Gastroesophageal sphincter (tissue), 4 donors: ENCODE data around the gene PRXL2B. TPM values are rescaled to one million over a fixed set of nuclear protein-coding genes. Genes with fewer than 3 reads are reported as not detected.

ENCODE experiments used
- ATAC-seq: fragments of 150-250 bp; one replicate; pipeline ENCODE4 v1.9.1; 2016; ENCODE audit warnings: mild to moderate bottlenecking, moderate library complexity
- H3K27ac ChIP-seq, 4 donors: fragments of 200-600 bp; sonication (generic) in 3 of 4; 1 replicate in 3 of 4; 2 replicates in 1 of 4; pipeline ENCODE4 v1.5.1; 2016 to 2019
- H3K27me3 ChIP-seq: fragments of 200-600 bp; sonication (generic); one replicate; pipeline ENCODE4 v1.5.1; 2019
- H3K36me3 ChIP-seq, 2 donors: fragments of 200-600 bp; sonication (generic); one replicate each; pipeline ENCODE4 v1.5.1; 2019; ENCODE audit warnings: control low read depth in 1 of 2
- H3K4me1 ChIP-seq, 3 donors: fragments of 200-600 bp; sonication (generic); 1 replicate in 2 of 3; 2 replicates in 1 of 3; pipeline ENCODE4 v1.5.1; 2016 to 2019; ENCODE audit warnings: control low read depth in 2 of 3
- H3K4me3 ChIP-seq, 2 donors: fragments of 200-600 bp; sonication (generic); one replicate each; pipeline ENCODE4 v1.5.1; 2019; ENCODE audit warnings: mild to moderate bottlenecking in 1 of 2, moderate library complexity in 1 of 2
- H3K9me3 ChIP-seq, 3 donors: fragments of 200-600 bp; sonication (generic); one replicate each; pipeline ENCODE4 v1.5.1; 2017 to 2019; ENCODE audit warnings: control low read depth in 2 of 3
- EP300 ChIP-seq: sonication (generic); formaldehyde crosslinking; IDR thresholded peaks from one replicate; pipeline ENCODE4 v1.6.1; 2017; ENCODE audit warnings: antibody characterized with exemption, mild to moderate bottlenecking
- POLR2A ChIP-seq, 2 donors: fragments of 450-650 bp; IDR thresholded peaks; one replicate each; pipeline ENCODE4 v1.6.1; 2017; ENCODE audit warnings: antibody characterized with exemption in 2 of 2, mild to moderate bottlenecking in 2 of 2, moderate library complexity in 1 of 2
- POLR2AphosphoS5 ChIP-seq: sonication (generic); formaldehyde crosslinking; IDR thresholded peaks from one replicate; pipeline ENCODE4 v1.6.1; 2017; ENCODE audit warnings: antibody characterized with exemption
- WGBS, 2 donors: methylation state at CpG; one replicate each; pipeline ENCODE4 v1.1.5; 2018; ENCODE audit warnings: low coverage in 1 of 2; 5-methylcytosine and 5-hydroxymethylcytosine counted together
- total RNA-seq, 4 donors: library from RNA; depleted of rRNA; stranded (reverse); fragments of >200 nt; gene quantifications; one replicate each; pipeline ENCODE4 v1.1.0, GENCODE V29; 2016
- TF ChIP-seq, protein P1 (sequence below), 4 experiments: fragments of 200-600 bp in 2 of 4; fragments of 450-650 bp in 2 of 4; sonication (generic) in 1 of 4; IDR thresholded peaks; one replicate each; pipeline ENCODE4 v1.5.1; 2017 to 2019; ENCODE audit warnings: antibody characterized with exemption in 4 of 4, mild to moderate bottlenecking in 2 of 4, moderate library complexity in 2 of 4

The PRXL2B gene, protein sequence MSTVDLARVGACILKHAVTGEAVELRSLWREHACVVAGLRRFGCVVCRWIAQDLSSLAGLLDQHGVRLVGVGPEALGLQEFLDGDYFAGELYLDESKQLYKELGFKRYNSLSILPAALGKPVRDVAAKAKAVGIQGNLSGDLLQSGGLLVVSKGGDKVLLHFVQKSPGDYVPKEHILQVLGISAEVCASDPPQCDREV
- 10 to 100 TPM in 3 of 4 donors, 1 to 10 TPM in 1; 6.5 to 24.1 (median 14.0) TPM for total RNA-seq

DNA sequence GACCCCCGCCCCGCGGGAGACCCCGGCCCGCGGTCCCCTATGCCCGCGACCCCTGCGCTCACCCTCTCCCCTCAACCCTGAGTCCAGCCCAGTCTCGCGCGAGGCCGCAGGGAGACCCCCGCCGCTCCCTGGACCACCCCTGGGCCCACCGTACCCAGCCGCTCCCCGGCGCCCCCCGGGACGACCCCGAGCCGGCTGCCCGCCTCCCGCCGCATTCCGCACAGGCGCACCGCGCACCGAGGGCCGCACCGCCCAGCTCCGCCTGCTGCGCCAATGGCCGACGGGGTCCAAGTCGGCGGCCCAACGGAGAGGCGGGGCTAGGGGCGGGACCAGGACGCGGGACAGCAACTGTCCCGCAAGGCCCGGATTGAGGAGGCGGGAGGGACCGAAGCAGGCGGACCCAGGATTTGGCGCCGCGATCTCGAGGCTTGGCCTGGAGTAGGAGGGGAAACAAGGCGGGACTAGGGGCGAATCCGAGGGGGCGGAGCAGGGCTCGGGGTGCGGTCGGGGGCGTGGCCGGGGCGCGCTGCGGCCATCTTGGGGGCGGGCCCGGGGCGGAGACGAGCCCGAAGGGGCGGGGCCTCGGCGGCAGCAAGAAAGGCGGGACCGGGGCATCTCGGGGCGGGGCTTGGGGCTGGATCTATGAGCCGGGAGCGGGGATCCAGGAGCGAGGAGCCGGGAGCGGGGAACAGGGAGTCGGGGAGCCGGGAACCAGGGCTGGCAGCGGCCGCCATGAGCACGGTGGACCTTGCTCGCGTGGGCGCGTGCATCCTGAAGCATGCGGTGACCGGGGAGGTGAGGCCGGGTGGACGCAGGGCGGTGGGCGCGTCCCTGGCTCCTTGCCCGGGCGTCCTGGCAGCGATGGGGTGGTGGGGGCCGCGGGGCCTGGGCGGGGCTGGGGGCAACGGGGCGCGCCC is at the start of gene PRXL2B:
TSS of gene PRXL2B (plus strand) at position 624 of the 917 bp plus-strand sequence. CDS start at position 733, 109 bp downstream.
- no peaks in the 10 kb centered on the region for H3K9me3 ChIP-seq
- H3K4me1 ChIP-seq, result peaks cover 0 to 42% (median 25%) of the 10 kb centered on the region in 3 donors
- peaks cover 0 to 18% of the 10 kb centered on the region in 2 donors for H3K36me3 ChIP-seq
- no peaks in the 10 kb centered on the region for H3K27me3 ChIP-seq
- peak within 1 kb of the TSS; percentile 80 to 94 for H3K4me3 ChIP-seq
- 0% methylated on average over 9 of the region's 107 CpGs; no CpG with 5 or more reads in 1 of the 2 donors for WGBS, 2 donors
- peak; percentile 95 for ATAC-seq
- peak within 1 kb of the TSS; percentile 93 to 100 (median 98) for H3K27ac ChIP-seq
- TF ChIP-seq EP300 (no peak), POLR2A (IDR thresholded peaks at IDR 0.05) (peak; percentile 86 to 88), POLR2AphosphoS5 (peak; percentile 73)
- TF ChIP-seq, protein P1, sequence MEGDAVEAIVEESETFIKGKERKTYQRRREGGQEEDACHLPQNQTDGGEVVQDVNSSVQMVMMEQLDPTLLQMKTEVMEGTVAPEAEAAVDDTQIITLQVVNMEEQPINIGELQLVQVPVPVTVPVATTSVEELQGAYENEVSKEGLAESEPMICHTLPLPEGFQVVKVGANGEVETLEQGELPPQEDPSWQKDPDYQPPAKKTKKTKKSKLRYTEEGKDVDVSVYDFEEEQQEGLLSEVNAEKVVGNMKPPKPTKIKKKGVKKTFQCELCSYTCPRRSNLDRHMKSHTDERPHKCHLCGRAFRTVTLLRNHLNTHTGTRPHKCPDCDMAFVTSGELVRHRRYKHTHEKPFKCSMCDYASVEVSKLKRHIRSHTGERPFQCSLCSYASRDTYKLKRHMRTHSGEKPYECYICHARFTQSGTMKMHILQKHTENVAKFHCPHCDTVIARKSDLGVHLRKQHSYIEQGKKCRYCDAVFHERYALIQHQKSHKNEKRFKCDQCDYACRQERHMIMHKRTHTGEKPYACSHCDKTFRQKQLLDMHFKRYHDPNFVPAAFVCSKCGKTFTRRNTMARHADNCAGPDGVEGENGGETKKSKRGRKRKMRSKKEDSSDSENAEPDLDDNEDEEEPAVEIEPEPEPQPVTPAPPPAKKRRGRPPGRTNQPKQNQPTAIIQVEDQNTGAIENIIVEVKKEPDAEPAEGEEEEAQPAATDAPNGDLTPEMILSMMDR (IDR thresholded peaks at IDR 0.05), result peak in 1 of 4 experiments; percentile 10

DNA sequence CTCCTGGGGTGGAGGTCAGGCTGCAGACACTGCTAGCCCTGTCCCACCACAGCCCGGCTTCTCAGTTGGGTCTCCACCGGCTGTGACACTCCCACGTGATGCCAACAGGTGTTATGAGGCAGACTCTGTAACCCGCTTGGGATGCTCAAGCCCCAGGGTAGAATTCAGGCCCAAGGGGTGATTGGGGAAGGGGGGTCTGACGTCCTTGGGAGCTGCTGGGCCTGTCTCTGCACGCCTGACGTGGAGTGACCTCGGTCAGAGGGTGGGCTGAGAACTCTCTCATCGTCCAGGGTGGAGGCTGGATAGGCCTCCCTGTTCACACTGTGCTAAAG is 48.8 kb upstream of the PRXL2B start:
- Histone ChIP-seq H3K27ac (no peak overlapping the region), H3K4me1 (peaks cover 0 to 8% (median 0%) of the 10 kb centered on the region in 3 donors), H3K27me3 (peaks cover 99% of the 10 kb centered on the region), H3K9me3 (no peaks in the 10 kb centered on the region), H3K36me3 (no peaks in the 10 kb centered on the region), H3K4me3 (no peak overlapping the region)
- TF ChIP-seq POLR2A (IDR thresholded peaks at IDR 0.05) (no peak), POLR2AphosphoS5 (no peak), EP300 (no peak)
- TF ChIP-seq, protein P1 (IDR thresholded peaks at IDR 0.05), result no peak
- ATAC-seq, result no peak
- 0% methylated on average over 1 of the region's 9 CpGs; no CpG with 5 or more reads in 1 of the 2 donors for WGBS, 2 donors

DNA sequence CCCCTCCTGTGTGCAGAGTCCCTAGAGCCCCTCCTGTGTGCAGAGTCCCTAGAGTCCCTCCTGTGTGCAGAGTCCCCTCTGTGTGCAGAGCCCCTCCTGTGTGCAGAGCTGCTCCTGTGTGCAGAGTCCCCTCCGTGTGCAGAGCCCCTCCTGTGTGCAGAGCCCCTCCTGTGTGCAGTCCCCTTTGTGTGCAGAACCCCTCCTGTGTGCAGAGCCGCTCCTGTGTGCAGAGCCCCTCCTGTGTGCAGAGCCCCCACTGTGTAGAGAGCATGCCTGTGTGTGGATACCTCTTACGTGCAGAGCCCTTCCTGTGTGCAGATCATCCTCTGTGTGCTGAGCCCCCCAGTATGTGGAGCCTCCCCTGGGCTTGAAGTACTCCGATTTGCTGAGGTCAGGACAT is 48.2 kb upstream of the PRXL2B start:
- no peak for ATAC-seq

DNA sequence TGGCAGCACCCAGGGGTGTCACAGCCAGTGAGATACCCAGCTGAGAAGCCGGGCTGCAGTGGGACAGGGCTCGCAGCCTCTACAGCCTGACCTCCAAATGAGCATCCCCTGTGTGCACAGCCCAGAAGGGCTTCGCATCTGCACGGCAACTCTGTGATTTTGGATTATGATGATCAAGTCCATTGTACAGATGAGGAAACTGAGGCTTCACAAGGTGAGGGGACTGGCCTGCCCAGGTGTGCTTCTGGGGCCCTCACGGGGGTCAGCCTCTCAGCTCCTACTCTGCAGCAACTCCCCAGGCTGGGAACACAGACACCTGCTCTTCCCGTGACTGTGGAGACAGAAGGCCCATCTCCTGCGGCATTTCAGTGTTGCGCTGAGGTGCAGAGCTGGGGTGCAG is 47.7 kb upstream of the PRXL2B start:
- no peaks in the 10 kb centered on the region for H3K36me3 ChIP-seq
- H3K27ac ChIP-seq, result no peak overlapping the region
- H3K27me3 ChIP-seq, result peaks cover 99% of the 10 kb centered on the region
- peaks cover 0 to 14% (median 0%) of the 10 kb centered on the region in 3 donors for H3K4me1 ChIP-seq
- no peaks in the 10 kb centered on the region for H3K9me3 ChIP-seq
- H3K4me3 ChIP-seq, result no peak overlapping the region
- TF ChIP-seq, protein P1 (IDR thresholded peaks at IDR 0.05), result no peak
- WGBS, 2 donors, result 100% methylated on average over 1 of the region's 8 CpGs; no CpG with 5 or more reads in 1 of the 2 donors
- ATAC-seq, result no peak

More for the DNA sequence above, 48.2 kb upstream of the PRXL2B start:
- H3K27me3 ChIP-seq, result peaks cover 99% of the 10 kb centered on the region
- no peaks in the 10 kb centered on the region for H3K9me3 ChIP-seq
- TF ChIP-seq POLR2A (IDR thresholded peaks at IDR 0.05) (no peak), EP300 (no peak), POLR2AphosphoS5 (no peak)
- TF ChIP-seq, protein P1 (IDR thresholded peaks at IDR 0.05), result no peak
- no peak overlapping the region for H3K4me3 ChIP-seq
- WGBS, 2 donors, result no CpG with 5 or more reads among the region's 4 CpGs
- peaks cover 0 to 9% (median 0%) of the 10 kb centered on the region in 3 donors for H3K4me1 ChIP-seq
- H3K36me3 ChIP-seq, result no peaks in the 10 kb centered on the region
- H3K27ac ChIP-seq, result no peak overlapping the region
